PC-3 (cell line): ENCODE measurements around the gene SANBR. TPM values are rescaled to one million over a fixed set of nuclear protein-coding genes. Genes with fewer than 3 reads are reported as not detected.
A peak's percentile ranks its signal among the peaks of the same experiment; 100 is the strongest.

ENCODE experiments used
- ATAC-seq: fragments of 200-7000 bp; cut with Tn5 transposase; 2 replicates; pipeline ENCODE4 v1.9.1; 2020; ENCODE audit warnings: mild to moderate bottlenecking, moderate library complexity
- Bru-seq: library from RNA; stranded (reverse); fragments of 400-500 nt; gene quantifications from one replicate; lab custom pipeline; 2021; lab: Mats Ljungman, UMichigan
- BruChase-seq, 2 experiments: library from RNA; stranded (reverse); fragments of 400-500 nt; gene quantifications; one replicate each; lab custom pipeline; 2021; lab: Mats Ljungman, UMichigan
- BruUV-seq: library from RNA; stranded (reverse); fragments of 400-500 nt; replicated peaks from 2 replicates; lab custom pipeline; 2021; lab: Mats Ljungman, UMichigan
- CTCF ChIA-PET: fragments of 300-600 bp; sonication (Branson Sonifier 250); formaldehyde crosslinking; loops from one replicate; lab custom pipeline; 2022; ENCODE audit warnings: antibody characterized with exemption; lab: Charles Lee
- POLR2A ChIA-PET: fragments of 300-600 bp; sonication (Branson Sonifier 250); formaldehyde crosslinking; loops from one replicate; lab custom pipeline; 2022; ENCODE audit warnings: antibody characterized with exemption; ENCODE audit not compliant: unreplicated experiment; lab: Charles Lee
- DNase-seq: peaks from one replicate; pipeline ENCODE4 v3.0.0-alpha.2; 2015
- H2AFZ ChIP-seq: fragments of 300-600 bp; sonication (generic); 2 replicates; pipeline ENCODE4 v1.6.0; 2016; ENCODE audit warnings: antibody characterized with exemption, low read length
- H3F3A ChIP-seq: fragments of 300-600 bp; sonication (generic); one replicate; pipeline ENCODE4 v1.6.0; 2017; ENCODE audit warnings: antibody characterized with exemption, low read length, control low read depth, mild to moderate bottlenecking; ENCODE audit not compliant: unreplicated experiment
- H3K27ac ChIP-seq: fragments of 300-600 bp; sonication (generic); 2 replicates; pipeline ENCODE4 v1.5.1; 2016; ENCODE audit warnings: mild to moderate bottlenecking, low read length
- H3K27me3 ChIP-seq: fragments of 300-600 bp; sonication (generic); 2 replicates; pipeline ENCODE4 v1.6.1; 2016; ENCODE audit warnings: low read length, mixed read lengths
- H3K36me3 ChIP-seq: fragments of 300-600 bp; sonication (generic); 2 replicates; pipeline ENCODE4 v1.6.1; 2016; ENCODE audit warnings: low read depth, mixed run types, low read length, mixed read lengths
- H3K4me1 ChIP-seq: fragments of 300-600 bp; sonication (generic); 2 replicates; pipeline ENCODE4 v1.5.1; 2016; ENCODE audit warnings: low read length; ENCODE audit not compliant: insufficient read depth
- H3K4me2 ChIP-seq: fragments of 300-600 bp; sonication (generic); 2 replicates; pipeline ENCODE4 v1.6.0; 2016; ENCODE audit warnings: low read length
- H3K4me3 ChIP-seq: fragments of 300-600 bp; sonication (generic); 2 replicates; pipeline ENCODE4 v1.5.1; 2016; ENCODE audit warnings: mild to moderate bottlenecking, low read length, mixed read lengths
- H3K79me2 ChIP-seq: fragments of 300-600 bp; sonication (generic); 2 replicates; pipeline ENCODE4 v1.6.1; 2017; ENCODE audit warnings: low read length, mixed read lengths
- H3K9ac ChIP-seq: fragments of 300-600 bp; sonication (generic); 2 replicates; pipeline ENCODE4 v1.6.0; 2016; ENCODE audit warnings: mild to moderate bottlenecking, low read length
- H3K9me2 ChIP-seq: fragments of 300-600 bp; sonication (generic); replicated peaks from 2 replicates; pipeline ENCODE4 v1.6.1; 2016; ENCODE audit warnings: mixed run types, low read length, mixed read lengths
- H3K9me3 ChIP-seq: fragments of 300-600 bp; sonication (generic); 2 replicates; pipeline ENCODE4 v1.6.1; 2016; ENCODE audit warnings: low read length, mixed read lengths
- H4K20me1 ChIP-seq: fragments of 300-600 bp; sonication (generic); 2 replicates; pipeline ENCODE4 v1.6.1; 2016; ENCODE audit warnings: low read length, mixed read lengths
- EZH2 ChIP-seq: fragments of 300-600 bp; sonication (generic); IDR thresholded peaks from one replicate; pipeline ENCODE4 v1.6.1; 2017; ENCODE audit warnings: antibody characterized with exemption, mild to moderate bottlenecking, low read length; ENCODE audit not compliant: unreplicated experiment
- EZH2phosphoT487 ChIP-seq: fragments of 300-600 bp; sonication (generic); IDR thresholded peaks from 2 replicates; pipeline ENCODE4 v1.6.1; 2018; ENCODE audit warnings: mild to moderate bottlenecking, antibody characterized with exemption, low read length, borderline replicate concordance
- intact Hi-C: fragments of 100-400 bp; cut with micrococcal nuclease; formaldehyde crosslinking; loops from 2 replicates; pipeline ENCODE4 v1.9.0; 2023
- long read RNA-seq: library from polyadenylated mRNA; unstranded; transcript quantifications from one replicate; pipeline ENCODE4 v2.0.0, GENCODE V29; 2021; ENCODE audit not compliant: unreplicated experiment
- total RNA-seq: library from RNA; depleted of rRNA; stranded (reverse); fragments of >200 nt; gene quantifications from 2 replicates; pipeline ENCODE4 v1.2.3, GENCODE V29; 2014; rRNA removed
- TF ChIP-seq, protein P1 (sequence below): fragments of 300-600 bp; sonication (generic); conservative IDR thresholded peaks from 2 replicates; pipeline ENCODE4 v1.5.1; 2017; ENCODE audit warnings: antibody characterized with exemption, low read depth, mild to moderate bottlenecking, low read length

Gene SANBR
- total RNA-seq (4.8 and 6.1 TPM in 2 replicates), Bru-seq, nascent RNA (percentile 48 among the genes with signal in this experiment), BruChase-seq, experiment 1, labeled RNA remaining after a 6-hour chase (percentile 48 among the genes with signal in this experiment), BruChase-seq, experiment 2, labeled RNA remaining after a 2-hour chase (percentile 49 among the genes with signal in this experiment)
- long read RNA-seq, full-length matches to known transcripts: 2 of 13 reads
- long read RNA-seq, partial matches to known transcripts: 6 of 13 reads
- long read RNA-seq, other reads (novel, unspliced or antisense): 5 of 13 reads

DNA sequence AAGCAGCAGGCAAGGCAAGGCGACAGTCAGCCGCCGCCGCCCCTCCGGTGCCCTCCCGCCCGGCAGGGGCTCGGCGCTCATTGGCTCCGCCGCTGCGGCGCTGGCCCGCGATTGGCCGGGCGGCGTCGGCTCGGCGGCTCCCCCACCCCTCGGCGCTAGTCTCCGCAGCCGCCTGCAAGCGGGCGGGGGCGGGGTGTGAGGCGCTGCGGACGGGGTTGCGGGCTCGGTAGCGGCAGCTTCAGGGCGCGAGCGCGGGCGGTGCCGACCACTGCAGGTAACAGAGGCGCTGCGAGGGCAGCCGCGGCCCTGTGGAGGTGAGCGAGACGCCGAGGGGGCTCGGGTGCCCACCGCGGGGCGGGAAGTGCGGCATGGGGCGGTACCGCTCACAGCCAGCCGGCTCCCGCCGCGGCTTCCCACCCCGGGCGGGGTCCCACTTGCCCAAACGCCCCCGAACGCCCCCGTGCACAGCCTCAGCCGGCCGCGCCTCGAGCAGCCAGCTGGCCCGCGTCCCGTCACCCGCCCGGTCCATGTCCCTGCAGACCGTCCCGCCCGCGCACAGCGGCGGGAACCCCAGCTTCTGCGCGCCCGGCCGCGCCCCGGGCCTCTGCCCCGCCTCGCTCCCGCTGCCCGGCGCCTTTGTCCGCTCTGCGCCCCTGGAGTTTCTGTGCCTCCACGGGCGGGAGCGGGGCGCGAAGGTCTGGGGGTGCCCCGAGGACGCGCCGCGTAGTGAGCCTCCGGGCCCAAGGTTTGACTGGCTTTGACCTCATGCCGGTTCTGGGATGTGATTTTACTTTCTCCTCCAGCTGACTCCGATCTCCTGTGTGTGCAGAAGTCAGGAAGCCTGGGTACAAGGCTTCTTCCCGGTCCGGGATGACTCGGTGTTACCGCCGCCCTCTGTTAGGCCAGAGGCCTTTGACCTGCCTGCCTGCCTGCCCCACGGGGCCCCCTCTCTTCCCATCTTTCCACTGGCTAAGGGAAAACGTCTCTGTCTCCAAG is at the start of gene SANBR:
Gene SANBR (plus strand): TSS at position 158 of the 996 bp plus-strand sequence. CDS start 4,480 bp downstream, outside the sequence.
- Histone ChIP-seq H3K9me3 (no peaks in the 10 kb centered on the region), H3K79me2 (peaks cover 8% of the 10 kb centered on the region; the same call in 1 of the 2 replicates), H3K27me3 (no peaks in the 10 kb centered on the region), H3K4me1 (peaks cover 6% of the 10 kb centered on the region; the same call in 1 of the 2 replicates), H3K9me2 (no peaks in the 10 kb centered on the region), H4K20me1 (no peaks in the 10 kb centered on the region), H3F3A (no peaks in the 10 kb centered on the region), H3K4me2 (peak within 1 kb of the TSS; percentile 89), H3K4me3 (peak within 1 kb of the TSS; percentile 93), H3K9ac (peak within 1 kb of the TSS; percentile 76), H2AFZ (peak within 1 kb of the TSS; percentile 98), H3K36me3 (no peaks in the 10 kb centered on the region), H3K27ac (no peak within 1 kb of the TSS)
- DNase-seq (peak; percentile 94), ATAC-seq (peak; percentile 96)
- no peak for TF ChIP-seq EZH2phosphoT487
- TF ChIP-seq, protein P1, sequence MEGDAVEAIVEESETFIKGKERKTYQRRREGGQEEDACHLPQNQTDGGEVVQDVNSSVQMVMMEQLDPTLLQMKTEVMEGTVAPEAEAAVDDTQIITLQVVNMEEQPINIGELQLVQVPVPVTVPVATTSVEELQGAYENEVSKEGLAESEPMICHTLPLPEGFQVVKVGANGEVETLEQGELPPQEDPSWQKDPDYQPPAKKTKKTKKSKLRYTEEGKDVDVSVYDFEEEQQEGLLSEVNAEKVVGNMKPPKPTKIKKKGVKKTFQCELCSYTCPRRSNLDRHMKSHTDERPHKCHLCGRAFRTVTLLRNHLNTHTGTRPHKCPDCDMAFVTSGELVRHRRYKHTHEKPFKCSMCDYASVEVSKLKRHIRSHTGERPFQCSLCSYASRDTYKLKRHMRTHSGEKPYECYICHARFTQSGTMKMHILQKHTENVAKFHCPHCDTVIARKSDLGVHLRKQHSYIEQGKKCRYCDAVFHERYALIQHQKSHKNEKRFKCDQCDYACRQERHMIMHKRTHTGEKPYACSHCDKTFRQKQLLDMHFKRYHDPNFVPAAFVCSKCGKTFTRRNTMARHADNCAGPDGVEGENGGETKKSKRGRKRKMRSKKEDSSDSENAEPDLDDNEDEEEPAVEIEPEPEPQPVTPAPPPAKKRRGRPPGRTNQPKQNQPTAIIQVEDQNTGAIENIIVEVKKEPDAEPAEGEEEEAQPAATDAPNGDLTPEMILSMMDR: no peak
- TF ChIP-seq EZH2: no peak
- BruUV-seq: no TSS peak
- ChIA-PET CTCF (no interaction called here), POLR2A (interaction anchor here (0.6 kb wide), 1 partner anchor 469 kb away, joined by 4 read pairs; no protein-coding TSS in a partner anchor)
- intact Hi-C loops: loop anchor here (1.0 kb wide), 1 partner anchor 49 kb away; the partner anchor contains the start of gene PEX13

DNA sequence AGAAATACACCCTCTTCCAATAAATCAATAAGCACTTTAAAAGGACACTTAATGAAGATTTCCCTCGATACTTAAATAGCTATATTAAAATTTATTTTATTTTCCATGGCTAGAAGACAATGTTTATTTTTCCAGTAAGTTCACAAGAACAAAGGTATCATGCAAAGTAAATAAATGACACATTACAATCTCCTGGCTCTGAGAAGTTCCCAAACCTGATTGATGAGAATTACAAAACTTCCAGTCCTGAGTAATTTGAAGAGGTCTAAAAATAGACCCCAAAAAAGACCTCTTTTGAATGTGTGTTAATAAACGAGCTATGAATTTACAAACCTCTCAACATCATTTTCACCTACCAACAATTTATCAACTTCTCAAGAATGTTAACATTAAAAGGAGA is 49.7 kb upstream of the SANBR start:
- H2AFZ ChIP-seq: no peak overlapping the region
- H3F3A ChIP-seq: peaks cover 9% of the 10 kb centered on the region
- BruUV-seq: no TSS peak
- H3K79me2 ChIP-seq: peaks cover 68% of the 10 kb centered on the region
- DNase-seq: peak; percentile 96
- peak overlapping the region; percentile 95 for H3K9ac ChIP-seq
- peaks cover 10% of the 10 kb centered on the region; the same call in 1 of the 2 replicates for H4K20me1 ChIP-seq
- TF ChIP-seq, protein P1: no peak
- TF ChIP-seq EZH2phosphoT487 (no peak), EZH2 (no peak)
- no peaks in the 10 kb centered on the region for H3K9me2 ChIP-seq
- ATAC-seq: peak; percentile 21
- intact Hi-C loops: loop anchor here (5.0 kb wide), 1 partner anchor 134 kb away; the partner anchor contains the start of gene REL
- ChIA-PET CTCF (interaction anchor here (0.7 kb wide), 1 partner anchor 11 kb away, joined by 5 read pairs; no protein-coding TSS in a partner anchor), POLR2A (interaction anchor here (0.6 kb wide), 1 partner anchor 10 kb away, joined by 4 read pairs; no protein-coding TSS in a partner anchor)
- H3K9me3 ChIP-seq: no peaks in the 10 kb centered on the region
- H3K4me2 ChIP-seq: peak overlapping the region; percentile 89
- peaks cover 3% of the 10 kb centered on the region for H3K36me3 ChIP-seq
- H3K27ac ChIP-seq: peak overlapping the region; percentile 97
- H3K4me1 ChIP-seq: peaks cover 47% of the 10 kb centered on the region
- H3K27me3 ChIP-seq: no peaks in the 10 kb centered on the region
- H3K4me3 ChIP-seq: peak overlapping the region; percentile 95
